Hypothalamus (tissue), 51 donors: ENCODE data around the gene PON2.
"Not testable (repeated sequence)": the region's sequence is repeated elsewhere in the genome, so short reads cannot be mapped to it uniquely, and the experiment has no call there.

ENCODE experiments used
- DNase-seq, 51 donors: peaks; one replicate each; lab custom pipeline; 2025; lab: John Stamatoyannopoulos, UW

Gene PON2

GRCh38 chr7:95434557-95435421 is at the start of gene PON2:
Gene PON2, minus strand, starts transcription at chr7:95435028. Its CDS starts 77 bp downstream, at chr7:95434951.
- peak in 47 of 51 donors; percentile 13 to 87 (median 60) for DNase-seq

GRCh38 chr7:95482424-95482823 is 47.6 kb upstream of the PON2 start:
- DNase-seq = no peak

- no peak for DNase-seq
These were observed 46.7 kb upstream of the PON2 start for GRCh38 chr7:95481271-95482165.

- DNase-seq = no peak
These were observed 45.3 kb upstream of the PON2 start for GRCh38 chr7:95479992-95480624.

GRCh38 chr7:95478272-95479037 is 43.6 kb upstream of the PON2 start:
- DNase-seq = peak in 25 of 51 donors; percentile 4 to 60 (median 28)

- peak in 33 of 51 donors; percentile 2 to 76 (median 36) for DNase-seq
These were observed 42.2 kb upstream of the PON2 start for GRCh38 chr7:95476904-95477594.

- no peak for DNase-seq
These were observed 41.4 kb upstream of the PON2 start for GRCh38 chr7:95476072-95476847.

- DNase-seq = no peak
These were observed 38.6 kb upstream of the PON2 start for GRCh38 chr7:95473276-95473985.

- peak in 3 of 51 donors; percentile 4 to 18 (median 4) for DNase-seq
These were observed 37.8 kb upstream of the PON2 start for GRCh38 chr7:95472581-95473161.

- DNase-seq = no peak
These were observed 36.2 kb upstream of the PON2 start for GRCh38 chr7:95471071-95471470.

- no peak for DNase-seq
These were observed 35.6 kb upstream of the PON2 start for GRCh38 chr7:95470452-95470851.

- peak in 2 of 51 donors; percentile 1 to 31 for DNase-seq
These were observed 35.0 kb upstream of the PON2 start for GRCh38 chr7:95469848-95470247.

- no peak for DNase-seq
These were observed 34.4 kb upstream of the PON2 start for GRCh38 chr7:95469187-95469586.

GRCh38 chr7:95467912-95468607 is 33.2 kb upstream of the PON2 start:
- DNase-seq = no peak

GRCh38 chr7:95460653-95461052 is 25.8 kb upstream of the PON2 start:
- not testable (repeated sequence) for DNase-seq

- DNase-seq = no peak
These were observed 23.1 kb upstream of the PON2 start for GRCh38 chr7:95457947-95458346.

- no peak for DNase-seq
These were observed 19.7 kb upstream of the PON2 start for GRCh38 chr7:95454438-95455045.
